ENCODE data around the gene TCP10L. TPM values are rescaled to one million over a fixed set of nuclear protein-coding genes. Genes with fewer than 3 reads are reported as not detected.
"Not testable (repeated sequence)": the region's sequence is repeated elsewhere in the genome, so short reads cannot be mapped to it uniquely, and the experiment has no call there.

Gene TCP10L
- total and polyA plus RNA-seq, 2 experiments from 2014 or later = 0.97 TPM; not detected in 1

DNA sequence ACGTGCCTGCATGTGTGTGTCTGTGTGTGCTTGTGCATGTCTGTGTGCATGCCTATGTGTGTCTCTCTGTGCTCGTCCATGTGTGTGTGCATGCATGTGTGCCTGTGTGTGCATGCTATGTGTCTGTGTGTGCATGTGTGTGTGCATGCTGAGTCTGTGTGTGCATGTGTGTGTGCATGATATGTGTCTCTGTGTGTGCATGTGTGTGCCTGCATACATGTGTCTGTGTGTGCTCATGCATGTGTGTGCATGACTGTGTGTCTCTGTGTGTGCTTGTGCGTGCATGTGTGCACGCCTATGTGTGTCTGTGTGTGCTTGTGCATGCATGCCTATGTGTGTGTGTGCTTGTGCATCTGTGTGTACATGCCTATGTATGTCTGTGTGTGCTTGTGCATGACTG lies 52.3 kb downstream of the TCP10L start:
- no peak for DNase-seq
- Histone ChIP-seq H3F3A (ENCODE audit: insufficient read depth) (no peaks in the 10 kb centered on the region), H3K27ac (no peak overlapping the region), H3K27me3 (replicated peaks; ENCODE audit: insufficient read depth) (no peaks in the 10 kb centered on the region), H3K9me3 (ENCODE audit: low read depth) (no peaks in the 10 kb centered on the region), H2AFZ (no peak overlapping the region), H3K4me2 (ENCODE audit: unreplicated experiment) (no peak overlapping the region), H3K79me2 (ENCODE audit: insufficient read depth) (no peaks in the 10 kb centered on the region), H3K36me3 (ENCODE audit: low read depth) (no peaks in the 10 kb centered on the region), H3K4me3 (no peak overlapping the region), H3K9me2 (ENCODE audit: insufficient read depth) (no peaks in the 10 kb centered on the region), H3K9ac (no peak overlapping the region), H3K4me1 (ENCODE audit: insufficient read depth) (no peaks in the 10 kb centered on the region), H4K20me1 (ENCODE audit: insufficient read depth) (no peaks in the 10 kb centered on the region)
- WGBS, 2 experiments (ENCODE audit: low coverage in 1 of 2, low lambda C conversion rate in 2 of 2, missing lambda C conversion rate in 2 of 2) = 65 to 71% methylated on average over 4 of the region's 4 CpGs
- no peak for TF ChIP-seq EZH2phosphoT487 (IDR thresholded peaks at IDR 0.05; ENCODE audit: insufficient read depth, low read depth)
- no peak for TF ChIP-seq EZH2 (IDR thresholded peaks at IDR 0.05; ENCODE audit: insufficient read depth, poor library complexity, severe bottlenecking)
- in situ Hi-C loops (cut with MboI) = no loop called here

DNA sequence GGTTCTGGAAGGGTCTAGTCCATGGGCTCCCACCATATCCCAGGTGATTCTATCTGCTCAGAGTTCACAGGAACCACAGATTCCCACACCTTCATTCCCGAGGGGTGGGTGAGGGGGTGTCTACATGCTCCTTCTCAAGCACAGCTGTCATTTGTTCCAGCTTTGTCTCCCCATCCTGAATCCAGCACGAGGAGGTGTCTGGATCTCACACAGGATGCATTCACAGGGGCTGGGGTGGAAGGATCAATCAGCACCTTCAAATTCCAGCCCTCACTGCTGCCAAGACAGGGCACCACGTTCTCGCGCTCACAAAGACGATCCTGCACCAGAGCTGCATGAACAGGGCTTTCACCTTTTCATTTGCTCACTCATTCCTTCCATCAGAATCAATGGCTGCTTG lies 52.7 kb downstream of the TCP10L start:
- no peak overlapping the region for H3K4me3 ChIP-seq
- H3K36me3 ChIP-seq (ENCODE audit: low read depth) = no peaks in the 10 kb centered on the region
- no peaks in the 10 kb centered on the region for H3K9me3 ChIP-seq (ENCODE audit: low read depth)
- H3K27ac ChIP-seq = no peak overlapping the region
- H3K79me2 ChIP-seq (ENCODE audit: insufficient read depth) = no peaks in the 10 kb centered on the region
- in situ Hi-C loops (cut with MboI) = no loop called here
- no peaks in the 10 kb centered on the region for H3K9me2 ChIP-seq (ENCODE audit: insufficient read depth)
- H4K20me1 ChIP-seq (ENCODE audit: insufficient read depth) = no peaks in the 10 kb centered on the region
- no peak overlapping the region for H3K9ac ChIP-seq
- DNase-seq = no peak
- TF ChIP-seq EZH2phosphoT487 (IDR thresholded peaks at IDR 0.05; ENCODE audit: insufficient read depth, low read depth) = no peak
- TF ChIP-seq EZH2 (IDR thresholded peaks at IDR 0.05; ENCODE audit: insufficient read depth, poor library complexity, severe bottlenecking) = no peak
- H2AFZ ChIP-seq = no peak overlapping the region
- H3F3A ChIP-seq (ENCODE audit: insufficient read depth) = no peaks in the 10 kb centered on the region
- no peaks in the 10 kb centered on the region for H3K27me3 ChIP-seq (replicated peaks; ENCODE audit: insufficient read depth)
- H3K4me2 ChIP-seq (ENCODE audit: unreplicated experiment) = no peak overlapping the region
- no peaks in the 10 kb centered on the region for H3K4me1 ChIP-seq (ENCODE audit: insufficient read depth)
- 70 to 75% methylated on average over 6 of the region's 6 CpGs for WGBS, 2 experiments (ENCODE audit: low coverage in 1 of 2, low lambda C conversion rate in 2 of 2, missing lambda C conversion rate in 2 of 2)

DNA sequence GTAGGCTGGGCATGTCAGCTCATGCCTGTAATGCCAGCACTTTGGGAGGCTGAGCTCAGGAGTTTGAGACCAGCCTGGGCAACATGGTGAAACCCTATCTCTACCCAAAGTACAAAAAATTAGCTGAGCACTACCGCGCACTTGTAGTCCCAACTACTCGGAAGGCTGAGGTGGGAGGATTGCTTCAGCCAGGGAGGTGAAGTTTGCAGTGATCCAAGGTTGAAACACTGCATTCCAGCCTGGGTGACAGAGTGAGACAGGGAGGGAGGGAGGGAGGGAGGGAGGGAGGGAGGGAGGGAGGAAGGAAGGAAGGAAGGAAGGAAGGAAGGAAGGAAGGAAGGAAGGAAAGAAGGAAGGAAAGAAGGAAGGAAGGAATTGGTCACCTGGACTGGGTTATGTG lies 53.8 kb downstream of the TCP10L start:
- H3K4me3 ChIP-seq; H2AFZ ChIP-seq; in situ Hi-C loops (cut with MboI); H3K27ac ChIP-seq; H3K4me1 ChIP-seq (ENCODE audit: insufficient read depth); DNase-seq; H3K9me3 ChIP-seq (ENCODE audit: low read depth); H3K79me2 ChIP-seq (ENCODE audit: insufficient read depth); H3K36me3 ChIP-seq (ENCODE audit: low read depth); H4K20me1 ChIP-seq (ENCODE audit: insufficient read depth); H3F3A ChIP-seq (ENCODE audit: insufficient read depth); H3K9ac ChIP-seq; H3K4me2 ChIP-seq (ENCODE audit: unreplicated experiment); H3K9me2 ChIP-seq (ENCODE audit: insufficient read depth); H3K27me3 ChIP-seq (replicated peaks; ENCODE audit: insufficient read depth): not testable (repeated sequence)
- WGBS, 2 experiments (ENCODE audit: low coverage in 1 of 2, low lambda C conversion rate in 2 of 2, missing lambda C conversion rate in 2 of 2) = 98 to 100% methylated on average over 3 of the region's 3 CpGs

DNA sequence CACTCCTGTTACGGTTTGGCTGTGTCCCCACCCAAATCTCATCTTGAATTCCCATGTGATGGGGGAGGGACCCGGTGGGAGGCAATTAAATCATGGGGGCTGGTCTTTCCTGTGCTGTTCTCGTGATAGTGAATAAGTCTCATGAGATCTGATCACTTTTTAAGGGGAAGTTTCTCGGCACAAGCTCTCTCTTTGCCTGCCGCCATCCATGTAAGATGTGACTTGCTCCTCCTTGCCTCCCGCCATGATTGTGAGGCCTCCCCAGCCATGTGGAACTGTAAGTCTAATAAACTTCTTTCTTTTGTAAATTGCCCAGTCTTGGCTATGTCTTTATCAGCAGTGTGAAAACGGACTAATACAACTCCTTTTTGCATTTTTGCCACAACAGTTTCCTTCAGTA lies 54.5 kb downstream of the TCP10L start:
- H3K4me1 ChIP-seq (ENCODE audit: insufficient read depth); in situ Hi-C loops (cut with MboI); H3K9me2 ChIP-seq (ENCODE audit: insufficient read depth); H3K9ac ChIP-seq; H3K4me2 ChIP-seq (ENCODE audit: unreplicated experiment); H3K36me3 ChIP-seq (ENCODE audit: low read depth); H3K4me3 ChIP-seq; H3K27me3 ChIP-seq (replicated peaks; ENCODE audit: insufficient read depth); H4K20me1 ChIP-seq (ENCODE audit: insufficient read depth); DNase-seq; H3K27ac ChIP-seq; H3K9me3 ChIP-seq (ENCODE audit: low read depth); H3K79me2 ChIP-seq (ENCODE audit: insufficient read depth); H3F3A ChIP-seq (ENCODE audit: insufficient read depth); H2AFZ ChIP-seq: not testable (repeated sequence)
- 87 to 88% methylated on average over 7 of the region's 7 CpGs for WGBS, 2 experiments (ENCODE audit: low coverage in 1 of 2, low lambda C conversion rate in 2 of 2, missing lambda C conversion rate in 2 of 2)

DNA sequence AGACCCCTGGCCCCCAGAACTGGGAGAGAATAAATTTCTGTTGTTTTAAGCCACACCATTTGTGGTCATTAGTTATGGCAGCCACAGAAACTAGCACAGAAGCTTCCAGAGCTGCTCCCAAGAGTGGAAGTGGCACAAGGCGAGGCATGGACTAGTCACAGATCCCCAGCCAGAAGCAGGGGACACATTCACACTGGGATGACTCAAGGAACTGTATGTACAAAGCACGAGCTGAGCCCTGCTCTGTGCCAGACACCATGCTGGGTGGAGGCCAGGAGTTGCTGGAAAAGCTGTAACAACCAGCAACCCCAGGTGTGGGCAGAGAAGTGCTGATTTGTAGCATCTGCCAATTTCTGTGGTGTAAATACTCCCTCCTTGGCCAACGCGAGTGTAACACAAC lies 55.6 kb downstream of the TCP10L start:
- Histone ChIP-seq H3K27me3 (replicated peaks; ENCODE audit: insufficient read depth) (no peaks in the 10 kb centered on the region), H3K4me2 (ENCODE audit: unreplicated experiment) (no peak overlapping the region), H3K27ac (no peak overlapping the region), H3K4me3 (no peak overlapping the region), H3F3A (ENCODE audit: insufficient read depth) (0 out of 2 replicates have a peak, but pooled peaks cover under 1% of the 10 kb centered on the region), H3K9me3 (ENCODE audit: low read depth) (no peaks in the 10 kb centered on the region), H2AFZ (no peak overlapping the region), H3K4me1 (ENCODE audit: insufficient read depth) (peaks cover 2% of the 10 kb centered on the region), H3K36me3 (ENCODE audit: low read depth) (no peaks in the 10 kb centered on the region), H3K9ac (no peak overlapping the region), H4K20me1 (ENCODE audit: insufficient read depth) (no peaks in the 10 kb centered on the region), H3K79me2 (ENCODE audit: insufficient read depth) (no peaks in the 10 kb centered on the region), H3K9me2 (ENCODE audit: insufficient read depth) (no peaks in the 10 kb centered on the region)
- in situ Hi-C loops (cut with MboI) = no loop called here
- DNase-seq = no peak
- TF ChIP-seq EZH2phosphoT487 (IDR thresholded peaks at IDR 0.05; ENCODE audit: insufficient read depth, low read depth) (no peak), EZH2 (IDR thresholded peaks at IDR 0.05; ENCODE audit: insufficient read depth, poor library complexity, severe bottlenecking) (no peak)
- WGBS, 2 experiments (ENCODE audit: low coverage in 1 of 2, low lambda C conversion rate in 2 of 2, missing lambda C conversion rate in 2 of 2) = 54 to 56% methylated on average over 4 of the region's 4 CpGs

Data from GM23248 (cell line).